NCI-H2171 (cell line): ENCODE results near the gene ANKRD63.

Experiments
- DNase-seq: peaks from one replicate; lab custom pipeline; 2025; lab: John Stamatoyannopoulos, UW

ANKRD63 gene, protein sequence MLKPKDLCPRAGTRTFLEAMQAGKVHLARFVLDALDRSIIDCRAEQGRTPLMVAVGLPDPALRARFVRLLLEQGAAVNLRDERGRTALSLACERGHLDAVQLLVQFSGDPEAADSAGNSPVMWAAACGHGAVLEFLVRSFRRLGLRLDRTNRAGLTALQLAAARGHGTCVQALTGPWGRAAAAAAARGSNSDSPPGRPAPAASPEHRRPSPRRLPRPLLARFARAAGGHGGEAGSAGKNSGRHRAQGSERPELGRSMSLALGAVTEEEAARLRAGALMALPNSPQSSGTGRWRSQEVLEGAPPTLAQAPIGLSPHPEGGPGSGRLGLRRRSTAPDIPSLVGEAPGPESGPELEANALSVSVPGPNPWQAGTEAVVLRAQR

DNA sequence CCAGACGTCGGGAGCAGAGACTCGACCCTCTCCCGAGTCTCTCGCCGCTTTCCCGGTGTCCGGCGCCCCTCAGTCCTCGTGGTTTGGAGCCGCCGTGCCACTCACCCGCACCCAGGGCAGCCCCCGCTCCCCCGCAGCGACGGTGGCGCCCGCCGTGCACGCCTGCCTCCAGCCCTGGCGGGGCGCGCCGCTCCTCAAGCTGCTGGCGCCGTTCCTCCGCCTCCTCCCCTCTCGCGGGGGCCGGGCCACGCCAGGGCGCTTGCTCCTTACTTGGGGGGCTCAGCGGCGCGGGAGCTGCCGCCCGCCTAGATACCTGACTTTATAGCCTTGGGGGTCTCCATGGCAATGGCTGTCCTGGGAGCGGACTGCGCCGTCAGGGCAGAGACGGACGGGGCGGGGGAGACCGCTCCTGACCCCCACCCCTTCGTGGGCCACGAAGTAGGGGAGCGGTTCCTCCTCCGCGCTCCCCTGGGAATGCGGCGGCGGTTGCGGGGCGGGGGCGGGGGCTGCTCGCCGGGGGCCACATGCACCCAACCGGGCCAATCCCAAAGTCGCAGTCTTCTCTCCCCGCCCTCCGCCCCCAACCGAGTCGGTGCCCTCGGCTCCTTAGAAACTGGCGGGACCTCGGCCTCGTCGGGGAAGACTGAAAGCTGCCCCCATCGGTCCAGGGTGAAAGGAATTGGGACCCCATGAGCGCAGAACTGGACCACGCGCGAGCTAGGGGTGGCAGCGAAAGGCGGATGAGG is at the start of gene ANKRD63:
Gene ANKRD63 (minus strand): TSS at position 196 of the 746 bp plus-strand sequence. CDS start 478 bp downstream, outside the sequence.
- DNase-seq, result peak; percentile 64

DNA sequence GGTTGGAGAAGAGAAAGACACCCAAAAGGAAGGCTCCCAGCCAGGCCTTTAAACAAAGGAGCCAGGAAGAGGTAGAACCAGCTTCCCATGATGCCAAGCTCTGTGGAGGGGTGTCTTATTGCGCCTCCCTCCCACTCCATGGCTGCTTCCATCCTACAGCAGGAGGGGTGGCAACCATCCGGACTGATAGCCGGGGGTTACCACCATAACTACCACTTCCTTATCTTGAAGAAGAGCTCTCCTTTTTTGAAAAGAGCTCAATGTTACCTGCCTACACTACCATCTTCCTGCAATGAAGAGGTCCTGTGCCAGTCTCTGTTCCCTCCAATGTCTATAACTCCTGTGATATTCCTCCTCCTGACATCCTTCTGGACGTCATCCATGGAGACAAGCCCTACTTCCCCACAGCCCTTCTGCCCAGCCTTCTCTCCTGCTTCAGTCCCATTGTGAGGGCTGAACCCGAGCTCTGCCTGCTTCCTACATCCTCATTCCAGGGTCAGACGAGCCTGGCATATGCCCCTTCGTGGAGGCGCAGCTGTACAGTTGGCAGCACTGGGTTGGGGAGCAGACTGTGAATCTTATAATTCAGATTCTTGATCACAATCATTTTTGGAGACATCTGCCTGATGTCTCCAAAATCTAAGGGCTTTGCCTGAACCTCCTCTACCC is 49.4 kb upstream of the ANKRD63 start:
- DNase-seq, result no peak

DNA sequence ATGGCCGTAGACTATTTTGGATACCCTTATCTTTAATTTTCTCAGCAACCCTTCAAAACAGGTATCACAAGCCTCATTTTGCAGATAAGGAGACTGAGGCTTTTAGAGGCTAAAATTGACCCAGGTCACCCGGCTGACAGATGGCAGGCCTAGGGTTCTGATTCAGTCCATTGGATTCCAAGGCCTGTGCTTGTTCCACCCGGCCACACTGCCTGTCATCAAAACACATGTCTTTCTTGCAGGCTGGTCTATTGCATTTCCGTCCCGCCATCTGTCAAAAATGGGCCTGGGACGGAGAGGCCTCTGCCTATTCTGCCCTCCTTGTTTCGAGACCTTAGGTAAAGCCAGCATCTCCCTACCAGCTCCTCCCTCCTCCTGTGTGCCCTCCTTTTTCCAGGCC is 48.8 kb upstream of the ANKRD63 start:
- DNase-seq, result no peak

DNA sequence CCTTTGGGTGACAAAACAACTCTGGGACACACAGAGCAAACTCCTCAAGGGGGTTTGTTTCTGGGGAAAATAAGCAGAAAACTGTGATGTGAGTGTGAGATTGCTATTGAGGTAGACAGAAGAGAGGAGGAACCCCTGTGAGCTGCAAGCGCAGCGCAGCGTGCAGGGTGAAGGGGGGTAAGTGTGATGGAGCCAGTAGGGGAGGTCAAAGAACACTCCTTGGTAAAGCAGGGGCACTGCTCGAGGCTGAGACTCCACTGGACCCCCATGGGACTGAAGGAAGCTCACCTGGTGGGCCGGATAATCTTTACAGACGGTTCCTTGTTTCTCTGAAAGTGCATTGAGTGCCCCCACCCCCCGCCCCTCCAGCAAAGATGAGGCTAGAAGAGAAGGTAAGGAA is 48.2 kb upstream of the ANKRD63 start:
- no peak for DNase-seq

DNA sequence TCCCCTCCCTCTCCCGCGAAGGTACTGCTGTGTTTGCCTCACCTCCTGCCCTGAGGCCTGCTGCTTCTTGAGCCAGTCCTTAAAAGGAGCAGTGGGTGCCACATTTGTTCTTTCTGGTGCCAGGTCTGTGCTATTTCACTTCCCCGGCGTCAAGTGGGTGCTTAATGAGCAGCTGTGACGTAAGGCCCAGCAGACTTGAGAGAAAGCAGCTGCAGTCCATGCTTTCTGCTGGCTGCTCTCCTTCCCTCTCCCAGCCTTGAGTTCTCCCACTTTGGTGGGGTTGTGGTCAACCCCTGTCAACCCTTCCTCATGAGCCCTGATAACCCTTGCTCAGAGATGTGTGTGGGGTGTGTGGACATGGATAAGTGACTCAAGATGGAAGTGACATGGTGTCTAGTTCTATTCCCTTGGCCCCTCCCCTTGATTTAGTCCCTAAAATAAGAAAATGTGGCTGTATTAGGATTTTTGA is 47.5 kb upstream of the ANKRD63 start:
- DNase-seq, result no peak

DNA sequence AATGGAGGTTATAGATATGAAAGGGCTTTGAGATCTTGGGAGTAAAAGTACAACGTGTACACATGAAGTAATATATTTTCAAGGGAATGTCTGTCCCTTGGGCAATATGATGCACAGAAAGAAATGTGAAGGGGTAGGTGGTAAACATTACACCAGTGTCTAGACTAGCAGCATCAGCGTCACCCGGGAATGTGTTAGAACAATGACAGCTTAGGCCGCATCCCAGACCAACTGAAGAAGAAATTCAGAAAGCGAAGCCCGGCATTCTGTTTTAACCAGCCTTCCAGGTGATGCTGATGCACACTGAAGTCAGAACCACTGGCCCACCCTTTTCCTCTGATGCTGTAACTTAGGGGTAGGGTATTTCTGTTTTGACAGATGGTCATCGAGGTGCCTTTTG is 46.9 kb upstream of the ANKRD63 start:
- DNase-seq, result no peak

DNA sequence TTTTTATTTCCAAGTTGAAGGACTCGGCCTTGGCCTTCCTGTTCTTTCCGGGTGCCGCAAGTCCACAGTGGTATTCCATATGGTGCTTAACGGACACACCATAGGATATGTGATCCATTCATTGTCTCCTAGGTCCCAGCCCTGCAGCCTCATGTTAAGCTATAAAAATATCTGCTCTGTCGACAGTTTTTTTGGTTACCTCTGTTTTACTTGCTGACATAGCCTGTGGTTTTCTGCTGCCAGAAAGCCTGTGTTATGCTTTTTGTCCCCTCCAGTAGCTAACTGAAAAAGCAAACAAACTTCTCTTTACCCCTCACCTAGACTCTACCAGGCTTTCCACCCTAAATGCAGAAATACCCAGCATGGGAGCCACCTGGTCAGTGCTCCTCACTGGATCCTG is 45.9 kb upstream of the ANKRD63 start:
- DNase-seq, result no peak

DNA sequence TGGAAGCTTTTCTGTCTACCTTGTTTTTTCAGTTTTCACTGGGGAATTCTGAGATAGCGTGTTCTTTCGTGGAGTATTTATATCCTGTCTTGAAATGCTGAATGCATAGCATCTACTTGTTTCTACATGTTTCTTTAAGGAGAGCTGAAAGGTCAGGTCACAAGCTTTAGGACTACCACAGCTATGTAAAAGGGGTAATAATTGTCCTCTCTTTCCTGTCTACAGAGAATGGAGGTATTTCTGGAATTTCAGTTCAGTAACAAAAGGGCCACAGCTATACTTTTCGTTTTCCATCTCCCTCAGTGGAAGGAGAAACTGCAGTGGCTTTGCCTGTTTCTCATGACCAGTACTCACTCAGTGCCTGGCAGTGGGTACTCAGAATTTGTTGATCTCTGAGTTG is 45.3 kb upstream of the ANKRD63 start:
- no peak for DNase-seq

DNA sequence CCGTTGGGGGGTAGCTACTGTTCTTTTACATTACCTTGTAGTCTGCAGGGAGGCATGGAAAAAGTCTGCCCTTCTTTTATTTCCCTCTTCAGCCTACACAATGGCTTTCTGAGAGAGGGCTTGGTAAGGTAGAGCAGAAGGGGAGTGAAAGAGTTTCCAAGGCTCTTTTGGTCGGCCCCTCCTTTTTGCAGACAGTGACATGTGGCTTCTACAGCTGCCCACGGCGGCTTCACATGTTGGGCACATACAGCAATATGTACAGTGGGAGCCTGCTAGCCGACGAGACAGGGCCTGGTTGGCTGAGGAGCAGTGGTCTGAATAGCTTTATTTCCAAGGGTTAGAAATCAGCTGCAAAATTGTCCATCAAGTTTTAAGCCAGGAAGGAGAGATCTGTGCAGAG is 44.6 kb upstream of the ANKRD63 start:
- no peak for DNase-seq

DNA sequence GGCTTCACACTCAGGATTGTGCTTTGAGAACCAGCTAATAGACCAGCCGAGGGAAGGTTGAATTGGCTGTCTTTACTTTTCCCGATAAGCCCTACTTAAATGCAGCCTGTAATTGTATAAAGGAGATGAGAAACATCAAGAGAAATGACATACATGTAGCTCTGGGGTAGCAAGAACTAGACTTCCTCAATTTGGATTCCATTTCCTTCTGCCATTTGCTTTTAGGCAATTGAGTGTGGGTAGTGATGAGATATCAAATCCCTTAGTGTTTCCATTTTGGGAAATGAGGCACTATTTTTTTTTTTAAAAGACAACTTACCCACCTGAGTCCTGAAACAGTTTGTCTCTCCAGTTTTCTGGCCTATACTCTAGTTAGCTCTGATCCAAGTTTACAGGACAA is 42.8 kb upstream of the ANKRD63 start:
- DNase-seq, result no peak

DNA sequence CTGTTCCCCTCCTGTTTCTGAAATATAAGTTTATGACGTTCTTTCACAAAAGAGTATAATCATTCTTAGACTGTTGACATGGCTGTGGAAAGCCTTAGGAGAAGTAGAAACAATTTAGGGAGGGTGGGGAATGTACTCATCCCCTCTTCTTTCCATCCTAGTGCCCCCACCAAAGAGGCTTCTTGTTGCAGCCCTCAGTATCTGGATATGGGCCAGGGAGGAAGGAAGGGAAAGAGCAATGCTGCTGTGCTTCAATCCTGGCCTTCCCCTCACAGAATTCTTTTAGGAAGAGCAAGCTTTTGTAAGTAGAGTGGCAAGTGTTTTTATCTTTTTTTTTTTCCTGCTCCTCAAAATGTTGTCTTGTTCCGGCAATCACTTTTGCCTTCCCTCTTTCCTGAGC is 42.3 kb upstream of the ANKRD63 start:
- DNase-seq, result no peak

DNA sequence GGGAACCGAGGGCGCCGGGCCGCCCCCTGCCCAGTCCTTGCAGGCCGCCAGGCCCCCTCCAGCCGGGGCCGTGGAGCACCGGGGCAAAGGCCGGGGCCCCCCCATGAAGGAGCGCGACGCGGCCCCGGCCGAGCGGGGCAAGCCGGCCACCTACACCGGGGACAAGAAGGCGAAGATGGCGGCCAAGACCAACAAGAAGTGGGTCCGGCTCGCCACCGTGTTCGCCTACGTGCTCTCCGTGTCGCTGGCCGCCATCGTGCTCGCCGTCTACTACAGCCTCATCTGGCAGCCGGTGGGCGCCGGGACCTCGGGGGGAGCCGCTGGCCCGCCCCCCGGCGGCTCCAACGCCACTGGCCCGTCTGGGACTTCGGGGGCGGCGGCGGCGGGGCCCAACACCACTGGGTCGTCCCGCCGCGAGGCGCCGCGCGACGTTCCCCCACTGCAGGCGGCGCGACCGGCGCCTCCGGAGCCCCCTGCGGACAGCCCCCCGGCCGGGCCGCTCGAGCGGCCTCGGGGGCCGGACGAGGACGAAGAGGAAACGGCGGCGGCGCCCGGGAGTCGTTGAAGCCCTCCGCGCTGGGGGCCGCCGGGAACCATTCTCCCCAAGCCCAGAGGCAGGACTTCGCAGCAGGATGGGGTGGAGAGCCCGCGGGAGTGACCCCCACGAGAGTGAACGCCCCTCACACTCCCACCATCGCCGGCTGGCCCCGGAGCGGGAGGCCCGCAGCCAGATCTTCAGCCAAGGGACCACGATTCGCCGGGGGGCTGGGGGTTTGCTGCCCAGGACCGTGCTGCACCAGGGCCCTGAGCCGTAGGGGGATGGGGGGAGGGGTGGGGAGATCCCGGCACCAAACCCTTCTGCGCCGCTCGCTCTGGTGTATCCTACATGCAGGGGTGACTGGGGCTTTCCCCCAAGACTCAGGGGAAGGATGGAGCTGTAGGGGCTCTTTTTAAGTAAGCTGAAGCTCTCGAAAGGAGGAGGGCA is 41.4 kb upstream of the ANKRD63 start:
- no peak for DNase-seq

DNA sequence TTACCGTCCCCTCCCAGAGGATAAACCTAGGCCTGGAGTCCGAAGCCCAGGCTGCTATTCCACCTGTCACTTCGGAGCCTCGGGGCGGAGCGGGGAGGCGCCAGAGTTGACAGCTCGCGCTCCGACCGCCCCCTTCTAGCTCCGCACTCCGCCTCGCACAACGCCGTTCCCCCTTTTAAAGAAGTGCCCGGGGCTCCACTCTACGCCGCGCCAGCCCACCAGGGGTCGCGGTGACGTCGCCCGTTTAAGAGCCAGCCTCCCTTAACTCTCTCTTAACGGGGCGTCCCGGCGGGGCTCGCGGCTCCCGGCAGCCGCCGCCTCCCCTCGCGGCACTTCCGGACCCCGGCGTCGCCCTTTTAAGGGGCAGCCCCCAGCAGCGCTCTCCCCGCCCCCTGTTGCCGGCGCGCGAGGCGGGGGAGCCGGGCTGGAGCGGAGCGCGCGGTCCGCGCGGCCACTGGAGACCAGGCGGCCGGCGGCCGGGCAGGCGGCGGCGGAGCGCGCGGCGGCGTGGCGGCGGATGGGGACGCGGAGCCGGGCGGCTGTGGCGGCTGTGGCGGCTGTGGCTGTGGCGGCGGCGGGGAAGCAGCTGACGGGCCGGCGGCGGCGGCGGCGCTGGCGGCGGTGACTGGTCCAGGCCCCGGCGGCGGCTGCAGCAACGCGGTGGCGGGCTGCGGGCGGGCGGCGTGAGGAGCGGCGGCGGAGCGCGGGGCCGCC is 40.5 kb upstream of the ANKRD63 start, which contains the start of gene INAFM2:
Gene INAFM2 (plus strand): TSS at position 454 of the 714 bp plus-strand sequence. CDS start 364 bp downstream, outside the sequence.
- peak; percentile 90 for DNase-seq

DNA sequence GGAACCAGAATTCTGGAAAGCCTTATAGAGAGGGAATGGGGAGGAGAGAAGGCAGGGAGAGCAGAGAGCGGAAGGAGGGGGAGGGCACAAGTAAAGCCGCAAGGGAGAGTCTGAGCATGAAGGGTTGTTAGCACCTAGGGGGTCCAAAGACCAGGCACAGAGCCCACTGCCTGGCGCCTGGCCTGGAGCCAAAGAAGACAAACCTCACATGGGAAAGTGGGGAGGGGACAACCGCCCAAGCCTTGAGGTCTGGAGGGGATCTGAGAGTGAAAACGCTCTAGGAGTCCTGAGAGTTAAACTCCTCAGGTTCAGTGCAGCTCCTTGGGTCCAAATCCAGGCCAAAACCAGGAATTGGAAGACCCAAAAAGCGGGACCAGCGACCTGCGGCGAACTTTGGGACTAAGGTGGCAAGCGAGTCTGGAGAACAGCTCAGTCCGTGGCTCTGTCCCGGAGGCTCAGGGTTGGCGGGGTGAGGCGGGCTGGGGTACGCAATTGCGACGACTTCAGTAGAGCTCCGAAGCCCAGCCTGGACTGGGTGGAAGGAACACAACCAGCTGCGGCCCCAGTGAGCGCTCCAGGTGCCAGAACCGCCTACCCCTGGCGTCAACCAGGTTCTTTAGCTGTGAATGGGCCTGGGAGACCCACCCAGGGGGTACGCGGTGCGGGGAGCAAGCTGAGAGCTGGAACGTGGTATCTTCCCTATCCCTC is 39.8 kb upstream of the ANKRD63 start:
- no peak for DNase-seq

DNA sequence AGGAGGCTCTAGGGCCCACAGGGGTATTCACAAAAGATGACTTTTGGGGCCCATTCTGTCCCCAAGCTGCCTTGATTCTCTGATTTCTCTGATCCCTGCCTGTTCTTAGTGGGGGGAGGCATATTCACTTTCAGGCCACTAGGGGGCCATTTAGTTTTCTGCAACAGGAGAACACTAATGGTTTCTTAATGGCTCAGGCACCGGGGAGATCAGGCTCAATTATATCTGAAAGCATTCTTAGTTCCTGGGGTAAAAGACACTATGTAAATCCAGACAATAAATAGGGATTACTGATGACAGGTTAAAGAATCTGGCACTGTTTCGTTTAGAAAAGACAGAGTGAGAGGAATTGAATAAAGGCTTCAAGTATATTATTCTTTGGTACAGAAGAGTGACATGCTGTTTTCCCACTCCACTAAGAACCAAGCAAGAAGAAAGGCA is 38.1 kb upstream of the ANKRD63 start:
- peak; percentile 52 for DNase-seq

DNA sequence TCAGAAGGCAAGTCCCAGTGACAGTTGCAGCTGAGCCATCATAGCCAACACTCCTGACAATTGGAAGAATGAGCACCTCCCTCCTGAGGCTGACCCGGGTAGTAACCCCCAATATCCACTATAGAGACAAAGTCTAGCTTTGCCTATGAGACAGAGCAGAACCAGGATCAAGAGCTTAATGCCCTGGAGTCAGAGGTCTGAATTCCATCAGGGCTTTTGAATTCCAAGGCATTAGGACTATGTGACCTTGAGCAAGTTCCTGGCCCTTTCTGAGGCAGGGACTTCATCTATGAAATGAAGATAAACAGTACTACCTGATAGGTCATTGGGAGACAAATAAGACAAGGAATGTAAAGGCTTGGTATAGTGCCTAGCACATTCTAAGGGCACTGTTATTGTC is 37.5 kb upstream of the ANKRD63 start:
- no peak for DNase-seq

DNA sequence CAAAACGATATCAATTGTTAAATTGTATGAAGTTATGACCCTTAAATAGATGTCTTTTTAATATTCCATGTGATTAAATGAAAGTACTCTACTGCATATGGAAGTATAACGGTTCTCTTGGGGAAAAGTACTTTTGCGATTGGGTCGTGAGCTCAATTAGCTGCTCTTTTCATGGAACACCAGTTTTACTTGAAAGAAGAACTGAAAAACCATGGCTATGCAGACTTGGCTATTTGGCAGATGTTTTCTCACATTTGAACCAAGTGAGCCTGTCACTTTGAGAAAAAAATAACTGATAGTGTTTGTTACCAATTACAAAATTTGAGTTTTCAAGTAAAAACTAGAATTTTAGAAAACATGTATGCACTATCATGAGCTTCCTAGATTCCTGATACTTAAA is 34.7 kb upstream of the ANKRD63 start:
- no peak for DNase-seq

DNA sequence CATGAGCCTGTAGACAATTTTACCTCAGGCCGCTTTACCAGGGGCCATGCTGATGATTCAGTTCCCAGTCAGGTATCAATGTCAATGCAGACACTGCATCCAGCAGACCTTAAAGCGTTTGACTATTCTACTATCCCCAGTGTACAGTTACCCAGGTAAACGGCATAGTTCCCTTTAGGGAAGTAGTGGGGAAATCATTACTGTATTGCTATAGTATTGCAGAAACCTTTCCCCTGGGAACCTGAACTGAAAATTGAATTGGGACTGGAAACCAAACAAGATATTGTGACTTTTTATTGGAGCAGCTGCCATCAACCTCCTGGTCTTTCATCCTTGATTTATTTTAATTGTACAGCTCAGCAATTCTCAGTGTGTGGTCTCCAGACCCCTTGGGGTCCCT is 34.1 kb upstream of the ANKRD63 start:
- DNase-seq, result no peak

DNA sequence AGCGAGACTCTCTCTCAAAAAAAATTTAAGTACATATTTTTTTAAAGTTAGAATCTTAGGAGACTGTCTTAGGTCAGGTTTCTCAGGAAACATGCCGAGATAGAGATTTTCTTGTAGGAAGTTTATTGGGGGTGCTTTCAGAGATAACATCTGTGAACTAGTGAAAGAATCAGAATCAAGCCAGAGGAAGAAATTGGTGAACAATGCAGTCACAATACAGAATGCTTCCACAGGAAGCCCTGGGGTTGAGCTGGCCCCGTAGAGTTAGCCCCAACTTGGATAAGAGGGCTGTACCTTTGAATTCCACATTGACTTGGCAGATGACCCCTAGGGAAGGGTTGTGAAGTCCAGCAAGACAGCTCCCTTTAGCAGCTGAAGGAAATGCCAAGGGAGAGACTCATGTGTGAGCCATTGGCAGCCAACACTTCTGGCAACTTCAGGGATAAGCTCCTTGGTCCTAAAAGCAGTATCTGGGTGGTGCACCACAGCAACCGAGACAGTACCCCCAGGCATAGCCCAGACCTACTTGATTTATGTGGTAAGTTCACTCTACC is 31.9 kb upstream of the ANKRD63 start:
- no peak for DNase-seq
